ENCODE results near the gene CD180.

The CD180 gene

GRCh38 chr5:67196537-67197059, at the start of gene CD180:
TSS of gene CD180 (minus strand) at chr5:67196799. CDS start at chr5:67196641, 158 bp downstream.
- Mint-ChIP-seq H3K9me3 (no peaks in the 10 kb centered on the region), H3K36me3 (peaks cover 7% of the 10 kb centered on the region), H3K27ac (no peak within 1 kb of the TSS), H3K27me3 (no peaks in the 10 kb centered on the region), H3K4me1 (peaks cover 55% of the 10 kb centered on the region), H3K4me3 (no peak within 1 kb of the TSS)

- Mint-ChIP-seq H3K27ac (no peak overlapping the region), H3K27me3 (no peaks in the 10 kb centered on the region), H3K36me3 (no peaks in the 10 kb centered on the region), H3K4me3 (no peak overlapping the region), H3K4me1 (peaks cover 14% of the 10 kb centered on the region), H3K9me3 (no peaks in the 10 kb centered on the region)
Observed at GRCh38 chr5:67246108-67246507, 49.5 kb upstream of the CD180 start.

- no peak overlapping the region for H3K4me3 Mint-ChIP-seq
- no peaks in the 10 kb centered on the region for H3K36me3 Mint-ChIP-seq
- H3K27me3 Mint-ChIP-seq, result no peaks in the 10 kb centered on the region
- H3K27ac Mint-ChIP-seq, result peak overlapping the region; percentile 25
- no peaks in the 10 kb centered on the region for H3K9me3 Mint-ChIP-seq
- peaks cover 14% of the 10 kb centered on the region for H3K4me1 Mint-ChIP-seq
Observed at GRCh38 chr5:67245259-67245846, 48.8 kb upstream of the CD180 start.

GRCh38 chr5:67244345-67244793, 47.8 kb upstream of the CD180 start:
- H3K9me3 Mint-ChIP-seq, result no peaks in the 10 kb centered on the region
- no peak overlapping the region for H3K27ac Mint-ChIP-seq
- no peak overlapping the region for H3K4me3 Mint-ChIP-seq
- no peaks in the 10 kb centered on the region for H3K36me3 Mint-ChIP-seq
- peaks cover 14% of the 10 kb centered on the region for H3K4me1 Mint-ChIP-seq
- H3K27me3 Mint-ChIP-seq, result no peaks in the 10 kb centered on the region

- Mint-ChIP-seq H3K4me1 (peaks cover 14% of the 10 kb centered on the region), H3K27ac (no peak overlapping the region), H3K9me3 (no peaks in the 10 kb centered on the region), H3K27me3 (no peaks in the 10 kb centered on the region), H3K4me3 (no peak overlapping the region), H3K36me3 (no peaks in the 10 kb centered on the region)
Observed at GRCh38 chr5:67243944-67244343, 47.3 kb upstream of the CD180 start.

- Mint-ChIP-seq H3K9me3 (no peaks in the 10 kb centered on the region), H3K4me3 (no peak overlapping the region), H3K4me1 (peaks cover 8% of the 10 kb centered on the region), H3K27ac (no peak overlapping the region), H3K27me3 (no peaks in the 10 kb centered on the region), H3K36me3 (no peaks in the 10 kb centered on the region)
Observed at GRCh38 chr5:67243349-67243748, 46.8 kb upstream of the CD180 start.

GRCh38 chr5:67241326-67241725, 44.7 kb upstream of the CD180 start:
- no peak overlapping the region for H3K4me3 Mint-ChIP-seq
- no peaks in the 10 kb centered on the region for H3K9me3 Mint-ChIP-seq
- no peaks in the 10 kb centered on the region for H3K36me3 Mint-ChIP-seq
- no peak overlapping the region for H3K27ac Mint-ChIP-seq
- peaks cover 8% of the 10 kb centered on the region for H3K4me1 Mint-ChIP-seq
- H3K27me3 Mint-ChIP-seq, result no peaks in the 10 kb centered on the region

- H3K4me3 Mint-ChIP-seq, result no peak overlapping the region
- no peaks in the 10 kb centered on the region for H3K36me3 Mint-ChIP-seq
- no peak overlapping the region for H3K27ac Mint-ChIP-seq
- H3K4me1 Mint-ChIP-seq, result peaks cover 8% of the 10 kb centered on the region
- H3K9me3 Mint-ChIP-seq, result no peaks in the 10 kb centered on the region
- no peaks in the 10 kb centered on the region for H3K27me3 Mint-ChIP-seq
Observed at GRCh38 chr5:67240846-67241245, 44.2 kb upstream of the CD180 start.

GRCh38 chr5:67240065-67240464, 43.5 kb upstream of the CD180 start:
- Mint-ChIP-seq H3K4me1 (peaks cover 4% of the 10 kb centered on the region), H3K4me3 (no peak overlapping the region), H3K27me3 (no peaks in the 10 kb centered on the region), H3K27ac (no peak overlapping the region), H3K36me3 (no peaks in the 10 kb centered on the region), H3K9me3 (no peaks in the 10 kb centered on the region)

- H3K27ac Mint-ChIP-seq, result no peak overlapping the region
- no peak overlapping the region for H3K4me3 Mint-ChIP-seq
- no peaks in the 10 kb centered on the region for H3K9me3 Mint-ChIP-seq
- peaks cover 2% of the 10 kb centered on the region for H3K27me3 Mint-ChIP-seq
- peaks cover 4% of the 10 kb centered on the region for H3K4me1 Mint-ChIP-seq
- H3K36me3 Mint-ChIP-seq, result no peaks in the 10 kb centered on the region
Observed at GRCh38 chr5:67238191-67238590, 41.6 kb upstream of the CD180 start.

- peaks cover 4% of the 10 kb centered on the region for H3K4me1 Mint-ChIP-seq
- H3K36me3 Mint-ChIP-seq, result no peaks in the 10 kb centered on the region
- no peaks in the 10 kb centered on the region for H3K9me3 Mint-ChIP-seq
- peaks cover 2% of the 10 kb centered on the region for H3K27me3 Mint-ChIP-seq
- no peak overlapping the region for H3K4me3 Mint-ChIP-seq
- H3K27ac Mint-ChIP-seq, result no peak overlapping the region
Observed at GRCh38 chr5:67235399-67236110, 39.0 kb upstream of the CD180 start.

- Mint-ChIP-seq H3K9me3 (no peaks in the 10 kb centered on the region), H3K27me3 (peaks cover 2% of the 10 kb centered on the region), H3K4me1 (peaks cover 4% of the 10 kb centered on the region), H3K4me3 (no peak overlapping the region), H3K27ac (no peak overlapping the region), H3K36me3 (no peaks in the 10 kb centered on the region)
Observed at GRCh38 chr5:67234671-67235176, 38.1 kb upstream of the CD180 start.

- H3K36me3 Mint-ChIP-seq, result no peaks in the 10 kb centered on the region
- peaks cover 4% of the 10 kb centered on the region for H3K4me1 Mint-ChIP-seq
- peaks cover 2% of the 10 kb centered on the region for H3K27me3 Mint-ChIP-seq
- no peak overlapping the region for H3K4me3 Mint-ChIP-seq
- H3K27ac Mint-ChIP-seq, result no peak overlapping the region
- H3K9me3 Mint-ChIP-seq, result no peaks in the 10 kb centered on the region
Observed at GRCh38 chr5:67233075-67233474, 36.5 kb upstream of the CD180 start.

GRCh38 chr5:67223211-67223610, 26.6 kb upstream of the CD180 start:
- H3K36me3 Mint-ChIP-seq, result no peaks in the 10 kb centered on the region
- no peaks in the 10 kb centered on the region for H3K9me3 Mint-ChIP-seq
- peaks cover 50% of the 10 kb centered on the region for H3K4me1 Mint-ChIP-seq
- H3K4me3 Mint-ChIP-seq, result no peak overlapping the region
- H3K27ac Mint-ChIP-seq, result no peak overlapping the region
- H3K27me3 Mint-ChIP-seq, result no peaks in the 10 kb centered on the region

GRCh38 chr5:67222243-67223025, 25.8 kb upstream of the CD180 start:
- Mint-ChIP-seq H3K27ac (peak overlapping the region; percentile 90), H3K4me1 (peaks cover 57% of the 10 kb centered on the region), H3K9me3 (no peaks in the 10 kb centered on the region), H3K4me3 (peak overlapping the region; percentile 69), H3K36me3 (no peaks in the 10 kb centered on the region), H3K27me3 (no peaks in the 10 kb centered on the region)
